ENCODE results near the gene GSN. TPM values are rescaled to one million over a fixed set of nuclear protein-coding genes. Genes with fewer than 3 reads are reported as not detected.

Gene GSN
- total and polyA plus RNA-seq, 2 of the 13 experiments (the other 11 are each of a cell fraction or from before 2014, with no cell fraction given): 294 to 307 TPM

DNA sequence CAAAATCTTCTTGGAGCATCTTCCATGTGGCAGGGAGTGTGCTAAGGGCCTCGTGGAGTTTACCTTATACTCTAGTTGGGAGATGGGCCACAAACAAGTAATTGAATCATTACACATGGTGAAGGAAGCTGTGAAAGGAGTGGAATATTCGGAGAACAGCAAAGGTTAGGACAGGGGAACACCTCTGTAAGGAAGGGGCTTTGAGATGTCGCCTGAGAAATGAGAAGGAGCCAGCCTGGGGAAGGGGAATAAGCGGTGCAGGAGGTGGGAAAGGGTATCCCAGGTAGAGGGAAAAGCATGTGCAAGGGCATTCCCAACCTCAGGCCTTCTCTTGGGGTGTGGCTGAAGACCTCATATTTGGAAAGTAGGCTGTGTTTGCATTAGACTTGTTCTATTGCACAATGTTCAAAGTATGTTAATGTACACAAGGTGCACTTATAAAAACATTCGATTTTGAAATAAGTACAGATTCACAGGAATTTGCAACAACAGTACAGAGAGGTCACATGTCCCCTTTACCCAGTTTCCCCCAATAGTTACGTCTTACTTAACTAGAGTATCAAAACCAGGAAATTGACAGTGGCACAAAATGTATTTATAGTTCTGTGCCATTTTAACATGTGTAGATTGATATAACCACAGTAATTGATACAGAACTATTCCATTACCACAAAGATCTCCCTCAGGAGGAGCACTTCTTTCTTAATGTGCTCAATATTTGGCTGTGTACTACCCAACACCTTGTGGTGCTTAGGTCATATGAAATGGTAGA, 104.5 kb downstream of the GSN start (continued):
- TF ChIP-seq, protein P1, sequence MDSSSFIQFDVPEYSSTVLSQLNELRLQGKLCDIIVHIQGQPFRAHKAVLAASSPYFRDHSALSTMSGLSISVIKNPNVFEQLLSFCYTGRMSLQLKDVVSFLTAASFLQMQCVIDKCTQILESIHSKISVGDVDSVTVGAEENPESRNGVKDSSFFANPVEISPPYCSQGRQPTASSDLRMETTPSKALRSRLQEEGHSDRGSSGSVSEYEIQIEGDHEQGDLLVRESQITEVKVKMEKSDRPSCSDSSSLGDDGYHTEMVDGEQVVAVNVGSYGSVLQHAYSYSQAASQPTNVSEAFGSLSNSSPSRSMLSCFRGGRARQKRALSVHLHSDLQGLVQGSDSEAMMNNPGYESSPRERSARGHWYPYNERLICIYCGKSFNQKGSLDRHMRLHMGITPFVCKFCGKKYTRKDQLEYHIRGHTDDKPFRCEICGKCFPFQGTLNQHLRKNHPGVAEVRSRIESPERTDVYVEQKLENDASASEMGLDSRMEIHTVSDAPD (CRISPR knock-in tag; IDR thresholded peaks at IDR 0.05): peak; percentile 62; the same call in 1 of the 2 replicates
- TF ChIP-seq, protein P2, sequence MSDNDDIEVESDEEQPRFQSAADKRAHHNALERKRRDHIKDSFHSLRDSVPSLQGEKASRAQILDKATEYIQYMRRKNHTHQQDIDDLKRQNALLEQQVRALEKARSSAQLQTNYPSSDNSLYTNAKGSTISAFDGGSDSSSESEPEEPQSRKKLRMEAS (IDR thresholded peaks at IDR 0.05): 0 out of 2 replicates have a peak, but pooled peaks have one; percentile 53
- TF ChIP-seq, protein P3, sequence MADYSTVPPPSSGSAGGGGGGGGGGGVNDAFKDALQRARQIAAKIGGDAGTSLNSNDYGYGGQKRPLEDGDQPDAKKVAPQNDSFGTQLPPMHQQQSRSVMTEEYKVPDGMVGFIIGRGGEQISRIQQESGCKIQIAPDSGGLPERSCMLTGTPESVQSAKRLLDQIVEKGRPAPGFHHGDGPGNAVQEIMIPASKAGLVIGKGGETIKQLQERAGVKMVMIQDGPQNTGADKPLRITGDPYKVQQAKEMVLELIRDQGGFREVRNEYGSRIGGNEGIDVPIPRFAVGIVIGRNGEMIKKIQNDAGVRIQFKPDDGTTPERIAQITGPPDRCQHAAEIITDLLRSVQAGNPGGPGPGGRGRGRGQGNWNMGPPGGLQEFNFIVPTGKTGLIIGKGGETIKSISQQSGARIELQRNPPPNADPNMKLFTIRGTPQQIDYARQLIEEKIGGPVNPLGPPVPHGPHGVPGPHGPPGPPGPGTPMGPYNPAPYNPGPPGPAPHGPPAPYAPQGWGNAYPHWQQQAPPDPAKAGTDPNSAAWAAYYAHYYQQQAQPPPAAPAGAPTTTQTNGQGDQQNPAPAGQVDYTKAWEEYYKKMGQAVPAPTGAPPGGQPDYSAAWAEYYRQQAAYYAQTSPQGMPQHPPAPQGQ (CRISPR knock-in tag; IDR thresholded peaks at IDR 0.05; ENCODE audit: borderline replicate concordance): peak; percentile 23; the same call in 1 of the 2 replicates
- TF ChIP-seq POGZ (CRISPR knock-in tag; IDR thresholded peaks at IDR 0.05) (peak; percentile 47; the same call in 1 of the 2 replicates), ZNF713 (CRISPR knock-in tag; IDR thresholded peaks at IDR 0.05) (no peak), ZNF460 (CRISPR knock-in tag; IDR thresholded peaks at IDR 0.05; ENCODE audit: borderline replicate concordance) (no peak), ZFP90 (CRISPR knock-in tag; IDR thresholded peaks at IDR 0.05; ENCODE audit: borderline replicate concordance) (peak; percentile 26; the same call in 1 of the 2 replicates), ONECUT2 (CRISPR knock-in tag; IDR thresholded peaks at IDR 0.05) (peak; percentile 70; the same call in 1 of the 2 replicates), FOXK1 (CRISPR knock-in tag; IDR thresholded peaks at IDR 0.05; ENCODE audit: borderline replicate concordance, low read depth) (peak; percentile 88), SOX13 (IDR thresholded peaks at IDR 0.05) (peak; percentile 59; the same call in 1 of the 2 replicates), SOX13 (CRISPR knock-in tag; conservative IDR thresholded peaks at IDR 0.05 in 1 of 2, IDR thresholded peaks at IDR 0.05 in 1 of 2) (peak in 1 of 2 experiments; percentile 89; a peak in 2 of 4 replicates), ATF1 (CRISPR knock-in tag; IDR thresholded peaks at IDR 0.05) (peak; percentile 52; the same call in 1 of the 2 replicates), ZNF777 (CRISPR knock-in tag; IDR thresholded peaks at IDR 0.05) (no peak), GABPB1 (CRISPR knock-in tag; IDR thresholded peaks at IDR 0.05) (0 out of 2 replicates have a peak, but pooled peaks have one; percentile 23), MAF1 (CRISPR knock-in tag; IDR thresholded peaks at IDR 0.05; ENCODE audit: borderline replicate concordance) (no peak), KLF9 (CRISPR knock-in tag; IDR thresholded peaks at IDR 0.05; ENCODE audit: low read depth) (no peak)
- TF ChIP-seq, protein P4, sequence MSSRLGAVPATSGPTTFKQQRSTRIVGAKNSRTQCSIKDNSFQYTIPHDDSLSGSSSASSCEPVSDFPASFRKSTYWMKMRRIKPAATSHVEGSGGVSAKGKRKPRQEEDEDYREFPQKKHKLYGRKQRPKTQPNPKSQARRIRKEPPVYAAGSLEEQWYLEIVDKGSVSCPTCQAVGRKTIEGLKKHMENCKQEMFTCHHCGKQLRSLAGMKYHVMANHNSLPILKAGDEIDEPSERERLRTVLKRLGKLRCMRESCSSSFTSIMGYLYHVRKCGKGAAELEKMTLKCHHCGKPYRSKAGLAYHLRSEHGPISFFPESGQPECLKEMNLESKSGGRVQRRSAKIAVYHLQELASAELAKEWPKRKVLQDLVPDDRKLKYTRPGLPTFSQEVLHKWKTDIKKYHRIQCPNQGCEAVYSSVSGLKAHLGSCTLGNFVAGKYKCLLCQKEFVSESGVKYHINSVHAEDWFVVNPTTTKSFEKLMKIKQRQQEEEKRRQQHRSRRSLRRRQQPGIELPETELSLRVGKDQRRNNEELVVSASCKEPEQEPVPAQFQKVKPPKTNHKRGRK (CRISPR knock-in tag; IDR thresholded peaks at IDR 0.05): no peak
- TF ChIP-seq, protein P5, sequence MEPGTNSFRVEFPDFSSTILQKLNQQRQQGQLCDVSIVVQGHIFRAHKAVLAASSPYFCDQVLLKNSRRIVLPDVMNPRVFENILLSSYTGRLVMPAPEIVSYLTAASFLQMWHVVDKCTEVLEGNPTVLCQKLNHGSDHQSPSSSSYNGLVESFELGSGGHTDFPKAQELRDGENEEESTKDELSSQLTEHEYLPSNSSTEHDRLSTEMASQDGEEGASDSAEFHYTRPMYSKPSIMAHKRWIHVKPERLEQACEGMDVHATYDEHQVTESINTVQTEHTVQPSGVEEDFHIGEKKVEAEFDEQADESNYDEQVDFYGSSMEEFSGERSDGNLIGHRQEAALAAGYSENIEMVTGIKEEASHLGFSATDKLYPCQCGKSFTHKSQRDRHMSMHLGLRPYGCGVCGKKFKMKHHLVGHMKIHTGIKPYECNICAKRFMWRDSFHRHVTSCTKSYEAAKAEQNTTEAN (CRISPR knock-in tag; conservative IDR thresholded peaks at IDR 0.05): peak; percentile 83
- TF ChIP-seq, protein P6, sequence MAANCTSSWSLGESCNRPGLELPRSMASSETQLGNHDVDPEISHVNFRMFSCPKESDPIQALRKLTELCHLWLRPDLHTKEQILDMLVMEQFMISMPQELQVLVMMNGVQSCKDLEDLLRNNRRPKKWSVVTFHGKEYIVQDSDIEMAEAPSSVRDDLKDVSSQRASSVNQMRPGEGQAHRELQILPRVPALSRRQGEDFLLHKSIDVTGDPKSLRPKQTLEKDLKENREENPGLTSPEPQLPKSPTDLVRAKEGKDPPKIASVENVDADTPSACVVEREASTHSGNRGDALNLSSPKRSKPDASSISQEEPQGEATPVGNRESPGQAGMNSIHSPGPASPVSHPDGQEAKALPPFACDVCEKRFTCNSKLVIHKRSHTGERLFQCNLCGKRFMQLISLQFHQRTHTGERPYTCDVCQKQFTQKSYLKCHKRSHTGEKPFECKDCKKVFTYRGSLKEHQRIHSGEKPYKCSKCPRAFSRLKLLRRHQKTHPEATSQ (CRISPR knock-in tag; IDR thresholded peaks at IDR 0.05; ENCODE audit: borderline replicate concordance): peak; percentile 40; the same call in 1 of the 2 replicates
- TF ChIP-seq, protein P7, sequence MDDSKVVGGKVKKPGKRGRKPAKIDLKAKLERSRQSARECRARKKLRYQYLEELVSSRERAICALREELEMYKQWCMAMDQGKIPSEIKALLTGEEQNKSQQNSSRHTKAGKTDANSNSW (CRISPR knock-in tag; IDR thresholded peaks at IDR 0.05; ENCODE audit: borderline replicate concordance): no peak; the same call in 1 of the 2 replicates

Data from HepG2 (cell line).